OCI-LY3 (cell line): ENCODE measurements around the gene CELF5.

Source experiments
- H2AFZ ChIP-seq: fragments of 200-600, 300-600 bp; shearing (Covaris generic); 2 replicates; pipeline ENCODE4 v1.6.0; 2014; ENCODE audit warnings: antibody characterized with exemption, low read depth, low read length
- H3K27ac ChIP-seq: fragments of 200-600, 300-600 bp; sonication (generic); 2 replicates; pipeline ENCODE4 v1.5.1; 2014; ENCODE audit warnings: mild to moderate bottlenecking, low read length, moderate library complexity, mixed read lengths
- H3K27me3 ChIP-seq: fragments of 200-600, 300-600 bp; sonication (generic); 2 replicates; pipeline ENCODE4 v1.6.1; 2014; ENCODE audit warnings: low read depth, low read length, mixed read lengths
- H3K36me3 ChIP-seq: fragments of 200-600, 300-600 bp; sonication (generic); replicated peaks from 2 replicates; pipeline ENCODE3; 2014; ENCODE audit warnings: low read depth, low read length, mixed read lengths
- H3K4me1 ChIP-seq: fragments of 300-600, 200-600 bp; sonication (generic); 2 replicates; pipeline ENCODE4 v1.6.1; 2014; ENCODE audit warnings: low read length, mixed read lengths
- H3K4me2 ChIP-seq: fragments of 200-600, 300-600 bp; sonication (generic); 2 replicates; pipeline ENCODE4 v1.6.1; 2014; ENCODE audit warnings: low read length, mixed read lengths
- H3K4me3 ChIP-seq: fragments of 300-600, 200-600 bp; sonication (generic); 2 replicates; pipeline ENCODE4 v1.5.1; 2014; ENCODE audit warnings: antibody characterized with exemption, mild to moderate bottlenecking, low read length, moderate library complexity
- H3K79me2 ChIP-seq: fragments of 300-600, 200-600 bp; shearing (Covaris generic); 2 replicates; pipeline ENCODE4 v1.6.1; 2014; ENCODE audit warnings: mild to moderate bottlenecking, low read length, mixed read lengths
- H3K9ac ChIP-seq: fragments of 300-600, 200-600 bp; shearing (Covaris generic); 2 replicates; pipeline ENCODE4 v1.6.0; 2014; ENCODE audit warnings: mild to moderate bottlenecking, low read length, moderate library complexity
- H3K9me3 ChIP-seq: fragments of 200-600, 300-600 bp; shearing (Covaris generic); 2 replicates; pipeline ENCODE4 v1.6.1; 2014; ENCODE audit warnings: low read length, mixed read lengths; ENCODE audit not compliant: insufficient read depth
- H4K20me1 ChIP-seq: fragments of 200-600, 300-600 bp; sonication (generic); 2 replicates; pipeline ENCODE4 v1.6.1; 2016; ENCODE audit warnings: low read length, mixed read lengths; ENCODE audit not compliant: insufficient read depth
- CTCF ChIP-seq: fragments of 200-600, 300-600 bp; sonication (generic); IDR thresholded peaks from 2 replicates; pipeline ENCODE4 v1.5.1; 2014; ENCODE audit warnings: antibody characterized with exemption, low read length, low read depth
- EZH2phosphoT487 ChIP-seq: fragments of 200-600 bp; shearing (Covaris generic); IDR thresholded peaks from 2 replicates; pipeline ENCODE4 v1.6.1; 2018; ENCODE audit warnings: antibody characterized with exemption, mixed run types, low read depth

The CELF5 gene

GRCh38 chr19:3227054-3227626 lies 2.7 kb downstream of the CELF5 start:
- peaks cover 19% of the 10 kb centered on the region for H3K27me3 ChIP-seq
- H3K4me2 ChIP-seq = no peak overlapping the region

GRCh38 chr19:3229346-3229743 lies 4.9 kb downstream of the CELF5 start:
- peaks cover 19% of the 10 kb centered on the region for H3K27me3 ChIP-seq
- H3K9ac ChIP-seq = no peak overlapping the region
- H2AFZ ChIP-seq = no peak overlapping the region
- H3K4me1 ChIP-seq = no peaks in the 10 kb centered on the region
- H3K27ac ChIP-seq = no peak overlapping the region
- no peak overlapping the region for H3K4me2 ChIP-seq
- H4K20me1 ChIP-seq = no peaks in the 10 kb centered on the region
- no peak for TF ChIP-seq CTCF
- no peak for TF ChIP-seq EZH2phosphoT487
- no peaks in the 10 kb centered on the region for H3K9me3 ChIP-seq
- no peaks in the 10 kb centered on the region for H3K36me3 ChIP-seq
- no peak overlapping the region for H3K4me3 ChIP-seq
- no peaks in the 10 kb centered on the region for H3K79me2 ChIP-seq

More at GRCh38 chr19:3227054-3227626, 2.7 kb downstream of the CELF5 start:
- no peaks in the 10 kb centered on the region for H3K9me3 ChIP-seq
- no peaks in the 10 kb centered on the region for H4K20me1 ChIP-seq
- no peaks in the 10 kb centered on the region for H3K4me1 ChIP-seq
- no peaks in the 10 kb centered on the region for H3K79me2 ChIP-seq
- TF ChIP-seq CTCF (no peak), EZH2phosphoT487 (no peak)
- H3K36me3 ChIP-seq = no peaks in the 10 kb centered on the region
- no peak overlapping the region for H3K9ac ChIP-seq
- no peak overlapping the region for H3K4me3 ChIP-seq
- no peak overlapping the region for H3K27ac ChIP-seq
- no peak overlapping the region for H2AFZ ChIP-seq

- no peak overlapping the region for H3K9ac ChIP-seq
- no peak overlapping the region for H2AFZ ChIP-seq
- H3K4me2 ChIP-seq = no peak overlapping the region
- H3K27ac ChIP-seq = no peak overlapping the region
- no peak for TF ChIP-seq CTCF
- TF ChIP-seq EZH2phosphoT487 = no peak
- H3K4me3 ChIP-seq = no peak overlapping the region
- H3K27me3 ChIP-seq = peaks cover 19% of the 10 kb centered on the region
- no peaks in the 10 kb centered on the region for H3K9me3 ChIP-seq
- H3K79me2 ChIP-seq = no peaks in the 10 kb centered on the region
- H3K4me1 ChIP-seq = no peaks in the 10 kb centered on the region
- H4K20me1 ChIP-seq = no peaks in the 10 kb centered on the region
- H3K36me3 ChIP-seq = no peaks in the 10 kb centered on the region
These were observed 5.5 kb downstream of the CELF5 start for GRCh38 chr19:3229888-3230496.

- no peaks in the 10 kb centered on the region for H3K4me1 ChIP-seq
- H3K27me3 ChIP-seq = peaks cover 13% of the 10 kb centered on the region
- no peaks in the 10 kb centered on the region for H4K20me1 ChIP-seq
- H2AFZ ChIP-seq = no peak overlapping the region
- H3K9ac ChIP-seq = no peak overlapping the region
- H3K79me2 ChIP-seq = no peaks in the 10 kb centered on the region
- no peaks in the 10 kb centered on the region for H3K9me3 ChIP-seq
- H3K4me2 ChIP-seq = no peak overlapping the region
- H3K27ac ChIP-seq = no peak overlapping the region
- H3K36me3 ChIP-seq = no peaks in the 10 kb centered on the region
- no peak for TF ChIP-seq CTCF
- no peak overlapping the region for H3K4me3 ChIP-seq
These were observed 6.8 kb downstream of the CELF5 start for GRCh38 chr19:3231288-3231687.
